Measurements from ENCODE around the gene OSBPL10.

GRCh38 chr3:31723701-31724100 is 257.4 kb downstream of the OSBPL10 start:
- TF ChIP-seq CTCF (conservative IDR thresholded peaks at IDR 0.05; ENCODE audit: low read length) = no peak
- TF ChIP-seq EZH2phosphoT487 (IDR thresholded peaks at IDR 0.05; ENCODE audit: borderline replicate concordance, low read depth, low read length) = no peak
